GM12878 (cell line): ENCODE data around the gene C1QTNF3. TPM values are rescaled to one million over a fixed set of nuclear protein-coding genes. Genes with fewer than 3 reads are reported as not detected.
A peak's percentile ranks its signal among the peaks of the same experiment; 100 is the strongest.
"Not testable (repeated sequence)": the region's sequence is repeated elsewhere in the genome, so short reads cannot be mapped to it uniquely, and the experiment has no call there.

Experiments
- ATAC-seq: fragments of 200-7000 bp; cut with Tn5 transposase; 3 replicates; pipeline ENCODE4 v1.9.1; 2020; ENCODE audit warnings: mild to moderate bottlenecking, moderate library complexity
- BruUV-seq: library from RNA; stranded (reverse); fragments of 400-500 nt; replicated peaks from 2 replicates; lab custom pipeline; 2021; lab: Mats Ljungman, UMichigan
- CTCF ChIA-PET: fragments of 300-600 bp; sonication (Branson Sonifier 250); formaldehyde crosslinking; extraction: SDS; loops from one replicate; lab custom pipeline; 2021; ENCODE audit warnings: inconsistent platforms; lab: Yijun Ruan, JAX
- POLR2A ChIA-PET: fragments of 350-600 bp; formaldehyde crosslinking; extraction: SDS; loops from one replicate; lab custom pipeline; 2021; ENCODE audit warnings: inconsistent platforms; lab: Charles Lee
- RAD21 ChIA-PET: fragments of 300-600 bp; sonication (Branson Sonifier 250); formaldehyde crosslinking; loops from one replicate; lab custom pipeline; 2023; ENCODE audit warnings: antibody characterized with exemption; ENCODE audit not compliant: unreplicated experiment; lab: Charles Lee
- SMC1A ChIA-PET: fragments of 300-600 bp; sonication (Branson Sonifier 250); formaldehyde crosslinking; loops from one replicate; lab custom pipeline; 2023; ENCODE audit not compliant: unreplicated experiment, uncharacterized antibody; lab: Charles Lee
- DNase-seq: peaks from one replicate; pipeline ENCODE4 v3.0.0-alpha.2; 2011; ENCODE audit warnings: low read depth, low spot score
- FAIRE-seq: peaks from 3 replicates; lab custom pipeline; 2011; peaks lifted over from hg19 to GRCh38; lab: Jason Lieb, UNC
- H2AFZ ChIP-seq: 2 replicates; pipeline ENCODE4 v1.6.0; 2011; ENCODE audit warnings: low read depth, low read length, control low read depth; ENCODE audit not compliant: control insufficient read depth
- H3K27ac ChIP-seq: 2 replicates; pipeline ENCODE4 v1.5.1; 2011; ENCODE audit warnings: control low read depth; ENCODE audit not compliant: control insufficient read depth, insufficient read depth
- H3K27me3 ChIP-seq, 2 experiments: replicated peaks in 1 of 2; 2 replicates each; pipeline versions ENCODE4 v1.6.0 to v1.6.1; 2011; ENCODE audit warnings: low read length in 1 of 2; ENCODE audit not compliant: control insufficient read depth in 2 of 2, insufficient read depth in 2 of 2
- H3K36me3 ChIP-seq, 2 experiments: 2 replicates each; pipeline ENCODE4 v1.5.1; 2011; ENCODE audit warnings: low read length in 1 of 2; ENCODE audit not compliant: control insufficient read depth in 2 of 2, insufficient read depth in 2 of 2
- H3K4me1 ChIP-seq: 2 replicates; pipeline ENCODE4 v1.6.1; 2011; ENCODE audit warnings: mild to moderate bottlenecking, low read length, moderate library complexity, mixed read lengths; ENCODE audit not compliant: control insufficient read depth, insufficient read depth
- H3K4me2 ChIP-seq: 2 replicates; pipeline ENCODE4 v1.6.0; 2011; ENCODE audit warnings: control low read depth; ENCODE audit not compliant: control insufficient read depth, insufficient read depth
- H3K4me3 ChIP-seq: fragments of 200-600 bp; sonication (generic); 2 replicates; pipeline ENCODE4 v1.5.1; 2016
- H3K79me2 ChIP-seq: 2 replicates; pipeline ENCODE4 v1.6.0; 2011; ENCODE audit warnings: low read length; ENCODE audit not compliant: control insufficient read depth, insufficient read depth
- H3K9ac ChIP-seq: 2 replicates; pipeline ENCODE4 v1.8.0; 2011; ENCODE audit warnings: low read length, control low read depth, mixed read lengths; ENCODE audit not compliant: control insufficient read depth, insufficient read depth
- H3K9me3 ChIP-seq: replicated peaks from 3 replicates; pipeline ENCODE4 v1.5.1; 2011; ENCODE audit warnings: mild to moderate bottlenecking, low read length; ENCODE audit not compliant: control insufficient read depth, insufficient read depth
- H4K20me1 ChIP-seq: 2 replicates; pipeline ENCODE4 v1.6.0; 2011; ENCODE audit not compliant: control insufficient read depth, insufficient read depth
- WGBS: methylation state at CpG from one replicate; pipeline ENCODE4 v1.1.6; 2016; ENCODE audit warnings: low lambda C conversion rate; ENCODE audit not compliant: insufficient replicate concordance, insufficient coverage; ENCODE audit errors: missing lambda C conversion rate; 5-methylcytosine and 5-hydroxymethylcytosine counted together
- in situ Hi-C: fragments of 300-500 bp; cut with MboI; formaldehyde crosslinking; loops from 9 replicates; pipeline ENCODE4 v1.14.3; 2018; ENCODE audit warnings: mixed read lengths
- intact Hi-C: fragments of 100-400 bp; cut with micrococcal nuclease; formaldehyde crosslinking; loops from one replicate; pipeline ENCODE4 v1.14.2; 2022; ENCODE audit not compliant: unreplicated experiment
- polyA plus RNA-seq, 11 experiments: library from polyadenylated mRNA; depleted of rRNA in 4 of 11; unstranded in 6 of 11; stranded (reverse) in 5 of 11; fragments of >200 nt; fragmentation: Nextera tagmentation in 4 of 11; fragmentation: Illumina TruSeq in 1 of 11; extraction: Ambion mirVana in 4 of 11; extraction: Trizol in 1 of 11; gene quantifications; 1 replicate in 1 of 11; 2 replicates in 10 of 11; pipeline versions ENCODE4 v1.2.1 to v1.2.3, GENCODE V29; 2011 to 2016; ENCODE audit warnings: inconsistent platforms in 2 of 11, missing spikeins in 2 of 11, low read depth in 1 of 11
- total RNA-seq, 4 experiments: library from RNA; depleted of rRNA in 3 of 4; stranded (reverse); fragments of >200 nt in 3 of 4; fragmentation: Illumina TruSeq in 1 of 4; extraction: Trizol in 1 of 4; gene quantifications; 2 replicates each; pipeline versions ENCODE4 v1.2.1 to v1.2.3, GENCODE V29; 2013 to 2021

C1QTNF3 gene
- total and polyA plus RNA-seq, 10 of the 15 experiments (the other 5 are each of a cell fraction or from before 2014, with no cell fraction given): 0.39 to 6.3 (median 1.3) TPM

- H3K27me3 ChIP-seq, H3K9ac ChIP-seq, H3K27ac ChIP-seq, H3K79me2 ChIP-seq, H2AFZ ChIP-seq, H3K36me3 ChIP-seq, intact Hi-C loops, SMC1A ChIA-PET, in situ Hi-C loops, H3K9me3 ChIP-seq, CTCF ChIA-PET, DNase-seq, H4K20me1 ChIP-seq, BruUV-seq, H3K4me1 ChIP-seq, POLR2A ChIA-PET, ATAC-seq, H3K4me3 ChIP-seq, RAD21 ChIA-PET, H3K4me2 ChIP-seq: not testable (repeated sequence)
- WGBS: 82% methylated on average over 7 of the region's 7 CpGs
- peak; percentile 61 for FAIRE-seq
These were observed 48.0 kb upstream of the C1QTNF3 start for GRCh38 chr5:34091039-34091438.

- H4K20me1 ChIP-seq, H3K27ac ChIP-seq, in situ Hi-C loops, H3K9ac ChIP-seq, H3K4me1 ChIP-seq, ATAC-seq, BruUV-seq, H2AFZ ChIP-seq, DNase-seq, RAD21 ChIA-PET, H3K27me3 ChIP-seq, H3K4me2 ChIP-seq, H3K9me3 ChIP-seq, SMC1A ChIA-PET, H3K36me3 ChIP-seq, intact Hi-C loops, CTCF ChIA-PET, POLR2A ChIA-PET, H3K79me2 ChIP-seq, H3K4me3 ChIP-seq: not testable (repeated sequence)
- WGBS: 45% methylated on average over 2 of the region's 3 CpGs
- peak; percentile 71 for FAIRE-seq
These were observed 46.8 kb upstream of the C1QTNF3 start for GRCh38 chr5:34089802-34090201.

- DNase-seq, H3K27ac ChIP-seq, ATAC-seq, H3K79me2 ChIP-seq, CTCF ChIA-PET, FAIRE-seq, SMC1A ChIA-PET, BruUV-seq, H3K4me2 ChIP-seq, intact Hi-C loops, H2AFZ ChIP-seq, H4K20me1 ChIP-seq, H3K4me3 ChIP-seq, H3K4me1 ChIP-seq, RAD21 ChIA-PET, H3K9ac ChIP-seq, H3K36me3 ChIP-seq, H3K27me3 ChIP-seq, POLR2A ChIA-PET, H3K9me3 ChIP-seq, in situ Hi-C loops: not testable (repeated sequence)
- 83% methylated on average over 2 of the region's 3 CpGs for WGBS
These were observed 44.7 kb upstream of the C1QTNF3 start for GRCh38 chr5:34087728-34088127.

GRCh38 chr5:34083898-34084297 lies 40.9 kb upstream of the C1QTNF3 start:
- CTCF ChIA-PET, H3K27me3 ChIP-seq, FAIRE-seq, H3K4me3 ChIP-seq, in situ Hi-C loops, SMC1A ChIA-PET, H2AFZ ChIP-seq, H3K4me2 ChIP-seq, intact Hi-C loops, H3K79me2 ChIP-seq, RAD21 ChIA-PET, H3K9ac ChIP-seq, H3K27ac ChIP-seq, DNase-seq, ATAC-seq, H3K36me3 ChIP-seq, H3K4me1 ChIP-seq, BruUV-seq, H3K9me3 ChIP-seq, H4K20me1 ChIP-seq, POLR2A ChIA-PET: not testable (repeated sequence)
- WGBS: 64% methylated on average over 4 of the region's 4 CpGs
